GM12801 (cell line): ENCODE measurements around the gene ZGPAT.

Source experiments
- TF ChIP-seq, protein P1 (sequence below): IDR thresholded peaks from one replicate; pipeline ENCODE4 v1.5.1; 2011; ENCODE audit warnings: control low read depth; ENCODE audit not compliant: insufficient read length; ENCODE audit errors: extremely low read depth

Gene ZGPAT

GRCh38 chr20:63688228-63689045 lies 19.4 kb upstream of the ZGPAT start:
- TF ChIP-seq, protein P1, sequence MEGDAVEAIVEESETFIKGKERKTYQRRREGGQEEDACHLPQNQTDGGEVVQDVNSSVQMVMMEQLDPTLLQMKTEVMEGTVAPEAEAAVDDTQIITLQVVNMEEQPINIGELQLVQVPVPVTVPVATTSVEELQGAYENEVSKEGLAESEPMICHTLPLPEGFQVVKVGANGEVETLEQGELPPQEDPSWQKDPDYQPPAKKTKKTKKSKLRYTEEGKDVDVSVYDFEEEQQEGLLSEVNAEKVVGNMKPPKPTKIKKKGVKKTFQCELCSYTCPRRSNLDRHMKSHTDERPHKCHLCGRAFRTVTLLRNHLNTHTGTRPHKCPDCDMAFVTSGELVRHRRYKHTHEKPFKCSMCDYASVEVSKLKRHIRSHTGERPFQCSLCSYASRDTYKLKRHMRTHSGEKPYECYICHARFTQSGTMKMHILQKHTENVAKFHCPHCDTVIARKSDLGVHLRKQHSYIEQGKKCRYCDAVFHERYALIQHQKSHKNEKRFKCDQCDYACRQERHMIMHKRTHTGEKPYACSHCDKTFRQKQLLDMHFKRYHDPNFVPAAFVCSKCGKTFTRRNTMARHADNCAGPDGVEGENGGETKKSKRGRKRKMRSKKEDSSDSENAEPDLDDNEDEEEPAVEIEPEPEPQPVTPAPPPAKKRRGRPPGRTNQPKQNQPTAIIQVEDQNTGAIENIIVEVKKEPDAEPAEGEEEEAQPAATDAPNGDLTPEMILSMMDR, result no peak

- TF ChIP-seq, protein P1, result no peak
Measured at GRCh38 chr20:63689046-63690002, 18.5 kb upstream of the ZGPAT start.

DNA sequence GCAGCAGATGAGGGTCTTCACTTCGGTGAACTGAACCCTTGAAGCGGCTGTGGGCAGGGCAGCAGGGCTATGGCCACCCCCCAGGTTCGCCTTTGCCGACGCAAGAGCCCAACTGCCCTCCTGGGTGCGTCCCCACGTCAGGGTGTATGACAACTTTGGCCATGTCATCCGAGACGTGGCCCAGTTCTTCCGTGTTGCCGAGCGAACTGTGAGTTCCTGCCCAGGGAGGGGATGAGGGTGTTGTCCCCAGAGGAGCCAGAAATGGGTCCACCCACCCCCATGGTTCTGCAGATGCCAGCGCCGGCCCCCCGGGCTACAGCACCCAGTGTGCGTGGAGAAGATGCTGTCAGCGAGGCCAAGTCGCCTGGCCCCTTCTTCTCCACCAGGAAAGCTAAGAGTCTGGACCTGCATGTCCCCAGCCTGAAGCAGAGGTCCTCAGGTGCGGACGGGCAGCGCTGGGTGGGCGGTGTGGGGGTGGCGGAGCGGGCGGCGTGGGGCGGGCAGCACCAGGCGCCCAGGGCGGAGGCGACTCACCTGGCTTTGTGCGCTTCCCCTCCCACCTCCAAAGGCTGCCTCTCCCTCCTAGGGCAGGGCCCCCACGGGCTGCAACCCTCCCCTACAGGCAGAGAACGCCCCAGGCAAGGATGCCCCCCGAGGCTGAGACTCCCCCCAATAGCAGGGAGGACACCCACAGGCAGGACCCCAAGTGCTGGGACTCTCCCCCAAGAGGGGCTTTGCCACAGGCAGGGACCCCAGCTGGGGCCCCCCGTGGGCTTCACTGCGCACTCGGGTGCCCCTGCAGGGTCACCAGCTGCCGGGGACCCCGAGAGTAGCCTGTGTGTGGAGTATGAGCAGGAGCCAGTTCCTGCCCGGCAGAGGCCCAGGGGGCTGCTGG lies 17.6 kb upstream of the ZGPAT start:
- TF ChIP-seq, protein P1, result no peak

- TF ChIP-seq, protein P1, result no peak
Measured at GRCh38 chr20:63690898-63691710, 16.7 kb upstream of the ZGPAT start.

DNA sequence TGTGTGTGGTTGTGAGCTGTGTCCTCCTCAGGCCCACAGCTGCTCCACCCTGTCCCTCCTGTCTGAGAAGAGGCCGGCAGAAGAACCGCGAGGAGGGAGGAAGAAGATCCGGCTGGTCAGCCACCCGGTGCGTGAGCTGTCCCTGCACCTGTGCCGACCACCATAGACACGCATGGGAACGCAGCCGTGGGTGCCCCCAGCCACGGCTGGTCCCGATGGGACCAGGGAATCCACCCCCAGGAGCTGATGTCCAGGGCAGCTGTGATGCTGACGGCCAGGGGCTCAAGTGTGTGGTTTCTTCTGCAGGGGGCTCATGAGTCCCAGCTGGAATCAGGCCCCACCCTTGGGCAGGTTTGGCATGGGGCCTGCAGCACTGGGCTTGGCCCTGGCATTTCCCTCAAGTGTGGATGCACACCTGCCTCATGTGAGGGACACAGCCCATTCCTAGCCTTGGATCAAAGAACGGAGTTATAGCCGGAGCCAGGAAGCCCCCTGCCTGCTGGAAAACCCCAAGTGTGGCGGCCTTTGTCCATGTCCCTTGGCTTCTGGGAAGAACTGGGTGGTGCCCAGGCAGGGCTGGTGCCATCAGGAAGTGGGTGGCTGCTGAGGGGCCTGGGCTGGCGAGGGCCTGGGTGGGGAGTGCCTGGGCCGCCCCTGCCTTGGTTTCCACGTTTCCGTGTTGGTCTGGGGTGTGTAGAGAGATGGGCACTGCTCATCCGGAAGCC lies 16.0 kb upstream of the ZGPAT start:
- TF ChIP-seq, protein P1, result no peak

DNA sequence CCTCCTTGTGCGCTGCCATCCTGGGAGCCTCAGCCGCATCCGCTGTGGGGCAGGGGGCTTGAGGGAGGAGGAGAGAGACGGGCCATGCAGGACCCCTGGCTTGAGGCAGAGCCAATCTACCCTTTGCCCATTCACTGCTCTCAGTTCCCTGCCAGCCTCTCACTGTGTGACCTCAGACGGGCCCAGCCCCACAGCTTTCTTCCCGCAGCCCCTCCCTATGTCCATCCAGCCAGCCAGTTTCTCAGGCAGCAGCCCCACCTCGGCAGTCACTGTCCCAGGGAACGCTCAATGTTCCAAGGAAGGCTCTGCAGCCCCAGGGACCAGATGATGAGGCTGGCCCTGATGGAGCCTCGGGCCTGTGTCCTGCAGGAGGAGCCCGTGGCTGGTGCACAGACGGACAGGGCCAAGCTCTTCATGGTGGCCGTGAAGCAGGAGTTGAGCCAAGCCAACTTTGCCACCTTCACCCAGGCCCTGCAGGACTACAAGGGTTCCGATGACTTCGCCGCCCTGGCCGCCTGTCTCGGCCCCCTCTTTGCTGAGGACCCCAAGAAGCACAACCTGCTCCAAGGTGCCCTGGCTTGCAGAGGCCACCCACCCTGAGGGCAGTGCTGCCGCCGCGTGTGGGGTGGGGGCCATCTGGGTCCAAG lies 15.3 kb upstream of the ZGPAT start:
- TF ChIP-seq, protein P1, result no peak
